Measurements from ENCODE around the gene MADCAM1. TPM values are rescaled to one million over a fixed set of nuclear protein-coding genes. Genes with fewer than 3 reads are reported as not detected.

The MADCAM1 gene
- total RNA-seq (2014; rRNA removed; shearing (Covaris generic)): 0.26 and 0.69 TPM in 2 replicates
- total RNA-seq (2022): 2.0 TPM in 2 replicates
- Bru-seq, nascent RNA: percentile 26 among the genes with signal in this experiment
- percentile 32 among the genes with signal in this experiment for BruChase-seq, experiment 1, labeled RNA remaining after a 6-hour chase
- BruChase-seq, experiment 2, labeled RNA remaining after a 2-hour chase: percentile 29 among the genes with signal in this experiment
- long read RNA-seq, partial matches to known transcripts: 0 of 7 reads
- long read RNA-seq, other reads (novel, unspliced or antisense): 7 of 7 reads

DNA sequence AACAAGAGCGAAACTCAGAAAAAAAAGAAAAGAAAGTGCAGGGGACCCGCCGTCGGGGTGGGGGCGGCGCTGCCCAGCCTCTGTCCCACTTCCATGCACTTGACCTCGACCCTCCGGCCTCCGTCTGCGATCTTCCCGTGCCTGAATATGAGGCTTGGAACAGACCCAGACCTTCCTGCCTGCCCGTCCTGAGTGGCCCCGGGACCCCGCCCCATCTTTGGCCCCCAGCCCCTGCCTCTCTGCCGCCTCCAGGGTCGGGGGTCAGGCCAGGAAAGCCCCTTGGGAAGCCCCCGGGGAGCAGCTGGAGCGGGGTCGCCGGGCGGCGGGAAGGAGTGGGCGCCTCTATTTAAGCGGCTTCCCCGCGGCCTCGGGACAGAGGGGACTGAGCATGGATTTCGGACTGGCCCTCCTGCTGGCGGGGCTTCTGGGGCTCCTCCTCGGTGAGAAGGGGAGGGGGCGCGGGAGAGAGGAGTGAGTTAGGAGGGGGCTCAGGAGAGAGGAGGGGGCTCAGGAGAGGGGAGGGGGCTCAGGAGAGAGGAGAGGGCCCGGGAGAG, at the start of gene MADCAM1:
Gene MADCAM1, plus strand, starts transcription at position 375 of the 554 bp plus-strand sequence. Its CDS starts 14 bp downstream, at position 389.
- no peak within 1 kb of the TSS for H3K4me3 ChIP-seq (ENCODE audit: low read depth, low read length, poor library complexity, severe bottlenecking)
- no peaks in the 10 kb centered on the region for H3K36me3 ChIP-seq (ENCODE audit: insufficient read depth, low read length)
- intact Hi-C loops (cut with micrococcal nuclease; ENCODE audit: unreplicated experiment): no loop called here
- H3K27ac ChIP-seq (ENCODE audit: low read depth, low read length, poor library complexity, severe bottlenecking): no peak within 1 kb of the TSS
- no peak within 1 kb of the TSS for H2AFZ ChIP-seq (ENCODE audit: low read length)
- ChIA-PET CTCF (ENCODE audit: unreplicated experiment) (no interaction called here), POLR2A (no interaction called here)
- H4K20me1 ChIP-seq (ENCODE audit: insufficient read depth, low read length): no peaks in the 10 kb centered on the region
- no peaks in the 10 kb centered on the region; the same call in 1 of the 2 replicates for H3K9me3 ChIP-seq (ENCODE audit: low read length)
- no peaks in the 10 kb centered on the region for H3K79me2 ChIP-seq (ENCODE audit: insufficient read depth, low read depth, low read length)
- H3K9me2 ChIP-seq (ENCODE audit: insufficient read depth, low read length): no peaks in the 10 kb centered on the region
- DNase-seq (ENCODE audit: low spot score): no peak
- no peak within 1 kb of the TSS for H3K4me2 ChIP-seq (ENCODE audit: low read length)
- H3K4me1 ChIP-seq (ENCODE audit: insufficient read depth, low read length, poor library complexity, severe bottlenecking): no peaks in the 10 kb centered on the region
- no TSS peak for BruUV-seq (replicated peaks)
- TF ChIP-seq EZH2phosphoT487 (IDR thresholded peaks at IDR 0.05; ENCODE audit: borderline replicate concordance, low read depth, low read length) (no peak), CTCF (conservative IDR thresholded peaks at IDR 0.05; ENCODE audit: low read length) (no peak)

GRCh38 chr19:447064-447426, 49.2 kb upstream of the MADCAM1 start:
- no peak overlapping the region for H3K4me3 ChIP-seq (ENCODE audit: low read depth, low read length, poor library complexity, severe bottlenecking)
- no peaks in the 10 kb centered on the region for H3K79me2 ChIP-seq (ENCODE audit: insufficient read depth, low read depth, low read length)
- ChIA-PET CTCF (ENCODE audit: unreplicated experiment) (no interaction called here), POLR2A (no interaction called here)
- DNase-seq (ENCODE audit: low spot score): no peak
- no peak overlapping the region for H3K4me2 ChIP-seq (ENCODE audit: low read length)
- no peaks in the 10 kb centered on the region for H3K4me1 ChIP-seq (ENCODE audit: insufficient read depth, low read length, poor library complexity, severe bottlenecking)
- intact Hi-C loops (cut with micrococcal nuclease; ENCODE audit: unreplicated experiment): no loop called here
- TF ChIP-seq EZH2phosphoT487 (IDR thresholded peaks at IDR 0.05; ENCODE audit: borderline replicate concordance, low read depth, low read length) (no peak), CTCF (conservative IDR thresholded peaks at IDR 0.05; ENCODE audit: low read length) (no peak)
- no peak overlapping the region for H2AFZ ChIP-seq (ENCODE audit: low read length)
- 0 out of 2 replicates have a peak, but pooled peaks cover 5% of the 10 kb centered on the region for H3K9me3 ChIP-seq (ENCODE audit: low read length)
- no peak overlapping the region for H3K27ac ChIP-seq (ENCODE audit: low read depth, low read length, poor library complexity, severe bottlenecking)
- BruUV-seq (replicated peaks): no TSS peak
- no peaks in the 10 kb centered on the region for H3K9me2 ChIP-seq (ENCODE audit: insufficient read depth, low read length)
- no peaks in the 10 kb centered on the region for H4K20me1 ChIP-seq (ENCODE audit: insufficient read depth, low read length)
- no peaks in the 10 kb centered on the region for H3K36me3 ChIP-seq (ENCODE audit: insufficient read depth, low read length)

Measured in OCI-LY7 (cell line).